ENCODE data around the gene TTLL5.

DNA sequence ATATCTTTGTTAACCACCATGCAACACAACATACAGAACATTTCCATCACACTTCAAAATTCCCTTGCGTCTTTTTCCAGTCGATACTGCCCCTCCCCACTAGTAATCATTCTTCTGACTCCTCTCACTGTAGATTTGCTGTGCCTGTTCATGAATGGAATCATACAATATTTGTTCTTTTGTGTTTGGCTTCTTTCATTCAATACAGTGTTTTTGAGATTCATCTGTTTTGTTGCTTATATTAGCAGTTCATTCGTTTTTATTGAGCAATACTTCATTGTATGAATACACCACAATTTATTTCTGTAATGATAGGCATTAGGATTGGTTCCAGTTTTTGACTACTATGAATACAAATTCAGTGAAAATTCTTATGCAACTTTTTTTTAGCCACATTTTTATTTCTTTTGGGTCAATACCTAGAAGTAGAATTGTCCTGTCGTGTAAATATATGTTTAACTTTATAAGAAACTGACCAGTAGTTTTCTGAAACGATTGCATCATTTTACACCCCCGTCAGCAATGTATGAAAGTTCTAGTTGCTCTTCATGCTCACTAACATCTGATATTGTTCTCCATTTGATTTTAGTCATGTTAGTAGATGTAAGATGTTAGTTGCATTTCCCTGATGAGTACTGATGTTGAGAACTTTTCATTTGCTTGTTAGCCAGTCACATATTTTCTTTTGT is 193.2 kb downstream of the TTLL5 start:
- TF ChIP-seq, protein P1, sequence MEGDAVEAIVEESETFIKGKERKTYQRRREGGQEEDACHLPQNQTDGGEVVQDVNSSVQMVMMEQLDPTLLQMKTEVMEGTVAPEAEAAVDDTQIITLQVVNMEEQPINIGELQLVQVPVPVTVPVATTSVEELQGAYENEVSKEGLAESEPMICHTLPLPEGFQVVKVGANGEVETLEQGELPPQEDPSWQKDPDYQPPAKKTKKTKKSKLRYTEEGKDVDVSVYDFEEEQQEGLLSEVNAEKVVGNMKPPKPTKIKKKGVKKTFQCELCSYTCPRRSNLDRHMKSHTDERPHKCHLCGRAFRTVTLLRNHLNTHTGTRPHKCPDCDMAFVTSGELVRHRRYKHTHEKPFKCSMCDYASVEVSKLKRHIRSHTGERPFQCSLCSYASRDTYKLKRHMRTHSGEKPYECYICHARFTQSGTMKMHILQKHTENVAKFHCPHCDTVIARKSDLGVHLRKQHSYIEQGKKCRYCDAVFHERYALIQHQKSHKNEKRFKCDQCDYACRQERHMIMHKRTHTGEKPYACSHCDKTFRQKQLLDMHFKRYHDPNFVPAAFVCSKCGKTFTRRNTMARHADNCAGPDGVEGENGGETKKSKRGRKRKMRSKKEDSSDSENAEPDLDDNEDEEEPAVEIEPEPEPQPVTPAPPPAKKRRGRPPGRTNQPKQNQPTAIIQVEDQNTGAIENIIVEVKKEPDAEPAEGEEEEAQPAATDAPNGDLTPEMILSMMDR (conservative IDR thresholded peaks at IDR 0.05; ENCODE audit: low read depth, low read length), result no peak
- TF ChIP-seq RAD21 (IDR thresholded peaks at IDR 0.05; ENCODE audit: low read length) (no peak), CHD1 (IDR thresholded peaks at IDR 0.05; ENCODE audit: low read depth, low read length) (no peak), USF2 (IDR thresholded peaks at IDR 0.05; ENCODE audit: low read depth, low read length) (no peak), POLR2A (IDR thresholded peaks at IDR 0.05; ENCODE audit: low read depth, low read length) (no peak), CEBPB (IDR thresholded peaks at IDR 0.05; ENCODE audit: low read depth, low read length) (peak; percentile 13), RFX5 (IDR thresholded peaks at IDR 0.05; ENCODE audit: low read depth, low read length) (no peak), MAZ (IDR thresholded peaks at IDR 0.05; ENCODE audit: borderline replicate concordance, low read depth, low read length) (no peak), MXI1 (IDR thresholded peaks at IDR 0.05; ENCODE audit: borderline replicate concordance, low read depth, low read length) (no peak)
